Measurements from ENCODE around the gene RFC4. TPM values are rescaled to one million over a fixed set of nuclear protein-coding genes. Genes with fewer than 3 reads are reported as not detected.

Gene RFC4
- total and polyA plus RNA-seq, 9 of the 15 experiments (the other 6 are each of a cell fraction or from before 2014, with no cell fraction given), result 105 to 227 (median 180) TPM

DNA sequence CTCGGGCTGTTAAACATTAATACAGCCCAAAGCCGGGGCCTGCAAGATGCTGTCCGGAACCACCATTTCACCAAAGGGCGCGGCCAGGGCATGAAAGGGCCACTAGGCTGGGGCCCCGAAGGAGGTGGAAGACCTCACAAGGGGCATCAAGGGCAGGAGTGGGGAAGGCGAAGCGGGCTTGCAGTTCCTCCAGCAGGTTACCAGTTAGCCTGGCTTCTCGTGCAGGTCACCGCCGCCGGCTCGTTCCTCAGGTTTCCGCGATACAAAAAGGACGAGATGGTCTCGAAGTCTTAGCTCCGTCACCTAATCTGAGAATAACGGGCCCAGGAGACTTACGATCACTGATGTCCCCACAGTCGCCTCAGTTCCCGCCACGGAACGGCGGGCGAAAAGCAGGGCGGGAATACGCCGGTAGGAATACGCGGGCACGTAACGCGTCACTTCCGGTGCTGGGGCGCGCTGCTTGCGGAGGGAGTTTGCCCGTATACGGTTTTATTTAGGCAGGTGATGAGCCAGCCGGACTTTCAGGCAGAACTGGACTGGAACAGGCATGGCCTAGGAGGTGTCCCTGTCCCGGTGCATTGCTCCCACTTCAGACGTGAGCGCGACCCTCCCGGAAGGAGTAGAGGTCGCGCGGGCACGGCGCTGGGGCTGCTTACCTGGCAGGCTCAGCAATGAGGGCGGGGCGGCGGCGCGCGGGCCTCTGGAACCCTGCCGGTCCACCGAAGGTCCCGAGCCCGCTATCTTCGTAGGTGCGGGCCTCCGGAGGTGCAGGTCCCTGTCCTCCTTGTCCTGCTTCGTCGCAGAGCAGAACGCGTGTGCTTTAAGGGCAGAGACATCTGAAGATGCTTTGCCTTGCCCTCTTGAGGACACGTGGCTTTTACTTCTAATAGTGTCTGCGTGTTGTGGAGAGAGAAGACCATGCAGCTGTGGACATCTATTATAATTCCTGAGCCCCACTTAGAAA lies at the start of gene RFC4 (continued):
- peak; percentile 92; the same call in 1 of the 2 replicates for TF ChIP-seq ZZZ3 (IDR thresholded peaks at IDR 0.05)
- TF ChIP-seq ZNF232 (CRISPR knock-in tag; IDR thresholded peaks at IDR 0.05), result peak; percentile 75; the same call in 1 of the 2 replicates
- TF ChIP-seq ZBTB12 (CRISPR knock-in tag; IDR thresholded peaks at IDR 0.05), result peak; percentile 94
- no peak for TF ChIP-seq NFE2 (IDR thresholded peaks at IDR 0.05; ENCODE audit: low read depth)
- peak; percentile 97 for TF ChIP-seq GMEB1 (CRISPR knock-in tag; IDR thresholded peaks at IDR 0.05)
- TF ChIP-seq NKRF (IDR thresholded peaks at IDR 0.05; ENCODE audit: borderline replicate concordance), result peak; percentile 30
- peak; percentile 61; the same call in 1 of the 2 replicates for TF ChIP-seq POLR2AphosphoS2 (IDR thresholded peaks at IDR 0.05; ENCODE audit: low read length)
- TF ChIP-seq NCOA1 (IDR thresholded peaks at IDR 0.05; ENCODE audit: low read depth), result peak; percentile 91
- TF ChIP-seq USF1 (CRISPR knock-in tag; IDR thresholded peaks at IDR 0.05), result peak; percentile 63; the same call in 1 of the 2 replicates
- no peak for TF ChIP-seq HSF4 (CRISPR knock-in tag; IDR thresholded peaks at IDR 0.05; ENCODE audit: borderline replicate concordance)
- TF ChIP-seq, protein P1, sequence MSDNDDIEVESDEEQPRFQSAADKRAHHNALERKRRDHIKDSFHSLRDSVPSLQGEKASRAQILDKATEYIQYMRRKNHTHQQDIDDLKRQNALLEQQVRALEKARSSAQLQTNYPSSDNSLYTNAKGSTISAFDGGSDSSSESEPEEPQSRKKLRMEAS (CRISPR knock-in tag; IDR thresholded peaks at IDR 0.05), result peak; percentile 81
- TF ChIP-seq POLR2AphosphoS5 (IDR thresholded peaks at IDR 0.05; ENCODE audit: control insufficient read depth, insufficient read depth, low read depth, low read length), result peak; percentile 89
- TF ChIP-seq CTCF (IDR thresholded peaks at IDR 0.05 in 2 of 3, conservative IDR thresholded peaks at IDR 0.05 in 1 of 3; ENCODE audit: insufficient read depth in 2 of 3, low read depth in 1 of 3, low read length in 3 of 3), result peak in 1 of 3 experiments; percentile 8; a peak in 1 of 6 replicates
- TF ChIP-seq IFI16 (CRISPR knock-in tag; IDR thresholded peaks at IDR 0.05), result no peak
- 0 out of 2 replicates have a peak, but pooled peaks have one; percentile 58 for TF ChIP-seq CBFB (CRISPR knock-in tag; IDR thresholded peaks at IDR 0.05)
- peak; percentile 93 for TF ChIP-seq C11orf30 (IDR thresholded peaks at IDR 0.05; ENCODE audit: low read depth)
- TF ChIP-seq ATF1 (CRISPR knock-in tag; IDR thresholded peaks at IDR 0.05), result peak; percentile 66; the same call in 1 of the 2 replicates
- peak; percentile 97 for TF ChIP-seq ATF1 (tag; IDR thresholded peaks at IDR 0.05)
- no peak for TF ChIP-seq ZNF41 (CRISPR knock-in tag; conservative IDR thresholded peaks at IDR 0.05)

All from K562 (cell line).